ENCODE results near the gene NSG2.
"Not testable (repeated sequence)": the region's sequence is repeated elsewhere in the genome, so short reads cannot be mapped to it uniquely, and the experiment has no call there.

Gene NSG2

GRCh38 chr5:174146556-174146955 lies 101.0 kb downstream of the NSG2 start:
- in situ Hi-C loops (cut with HindIII; ENCODE audit: low sequenced_read_pairs) = no loop called here

- in situ Hi-C loops (cut with HindIII; ENCODE audit: low sequenced_read_pairs) = not testable (repeated sequence)
Measured at GRCh38 chr5:174147012-174147411, 101.5 kb downstream of the NSG2 start.

- in situ Hi-C loops (cut with HindIII; ENCODE audit: low sequenced_read_pairs) = no loop called here
Measured at GRCh38 chr5:174147551-174147950, 102.0 kb downstream of the NSG2 start.

- in situ Hi-C loops (cut with HindIII; ENCODE audit: low sequenced_read_pairs) = no loop called here
Measured at GRCh38 chr5:174148721-174149120, 103.2 kb downstream of the NSG2 start.

- in situ Hi-C loops (cut with HindIII; ENCODE audit: low sequenced_read_pairs) = no loop called here
Measured at GRCh38 chr5:174149426-174149825, 103.9 kb downstream of the NSG2 start.

GRCh38 chr5:174149989-174150388 lies 104.5 kb downstream of the NSG2 start:
- in situ Hi-C loops (cut with HindIII; ENCODE audit: low sequenced_read_pairs) = no loop called here

- in situ Hi-C loops (cut with HindIII; ENCODE audit: low sequenced_read_pairs) = no loop called here
Measured at GRCh38 chr5:174151599-174152181, 106.2 kb downstream of the NSG2 start.

- in situ Hi-C loops (cut with HindIII; ENCODE audit: low sequenced_read_pairs) = no loop called here
Measured at GRCh38 chr5:174154559-174154958, 109.1 kb downstream of the NSG2 start.

- in situ Hi-C loops (cut with HindIII; ENCODE audit: low sequenced_read_pairs) = no loop called here
Measured at GRCh38 chr5:174155281-174155680, 109.8 kb downstream of the NSG2 start.

GRCh38 chr5:174155706-174156105 lies 110.2 kb downstream of the NSG2 start:
- in situ Hi-C loops (cut with HindIII; ENCODE audit: low sequenced_read_pairs) = no loop called here

- in situ Hi-C loops (cut with HindIII; ENCODE audit: low sequenced_read_pairs) = no loop called here
Measured at GRCh38 chr5:174157048-174157447, 111.5 kb downstream of the NSG2 start.
